ENCODE measurements around the gene ADAMTS10. TPM values are rescaled to one million over a fixed set of nuclear protein-coding genes. Genes with fewer than 3 reads are reported as not detected.

ADAMTS10 gene
- total RNA-seq: 109 TPM

DNA sequence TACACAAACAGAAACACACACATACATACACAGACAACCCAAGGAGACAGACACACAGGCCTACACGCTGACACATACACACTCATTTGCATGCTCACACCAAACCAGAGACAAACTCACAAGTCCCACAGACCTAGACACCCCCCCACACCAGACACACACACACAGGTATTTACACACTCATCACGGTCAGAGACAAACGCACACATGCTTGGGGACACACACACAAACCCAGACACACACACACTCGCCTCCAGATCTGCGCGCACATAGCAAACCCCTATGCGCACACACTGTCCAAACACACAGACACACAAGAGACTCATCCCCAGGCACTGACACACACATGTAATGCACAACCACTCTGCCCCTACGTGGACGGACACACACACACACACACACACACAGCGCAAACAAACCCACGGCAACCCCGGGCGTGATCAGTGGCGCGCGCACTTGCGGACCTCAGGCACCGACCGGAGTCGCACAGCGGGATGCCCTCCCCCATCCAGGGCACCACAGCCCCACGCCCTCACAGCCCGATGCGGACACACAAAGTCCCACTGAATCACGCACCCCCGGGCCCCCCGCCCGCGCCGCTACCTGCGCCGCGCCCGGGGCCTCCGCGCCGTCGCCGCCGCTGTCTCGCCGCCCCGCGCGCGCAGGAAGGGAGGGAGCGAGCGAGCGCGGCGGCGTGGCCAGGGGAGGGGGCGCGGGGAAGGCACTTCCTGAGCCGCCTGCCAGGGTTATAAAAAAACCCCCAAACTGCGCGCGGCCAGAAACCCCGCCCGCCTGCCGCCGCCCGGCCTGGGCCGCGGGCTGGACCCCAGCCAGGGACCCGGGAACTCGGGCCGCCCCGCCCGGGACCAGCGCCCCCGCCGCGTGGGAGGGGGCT is at the start of gene ADAMTS10:
ADAMTS10 (minus strand) TSS at position 675 of the 895 bp plus-strand sequence. CDS start 5,005 bp downstream, outside the sequence.

DNA sequence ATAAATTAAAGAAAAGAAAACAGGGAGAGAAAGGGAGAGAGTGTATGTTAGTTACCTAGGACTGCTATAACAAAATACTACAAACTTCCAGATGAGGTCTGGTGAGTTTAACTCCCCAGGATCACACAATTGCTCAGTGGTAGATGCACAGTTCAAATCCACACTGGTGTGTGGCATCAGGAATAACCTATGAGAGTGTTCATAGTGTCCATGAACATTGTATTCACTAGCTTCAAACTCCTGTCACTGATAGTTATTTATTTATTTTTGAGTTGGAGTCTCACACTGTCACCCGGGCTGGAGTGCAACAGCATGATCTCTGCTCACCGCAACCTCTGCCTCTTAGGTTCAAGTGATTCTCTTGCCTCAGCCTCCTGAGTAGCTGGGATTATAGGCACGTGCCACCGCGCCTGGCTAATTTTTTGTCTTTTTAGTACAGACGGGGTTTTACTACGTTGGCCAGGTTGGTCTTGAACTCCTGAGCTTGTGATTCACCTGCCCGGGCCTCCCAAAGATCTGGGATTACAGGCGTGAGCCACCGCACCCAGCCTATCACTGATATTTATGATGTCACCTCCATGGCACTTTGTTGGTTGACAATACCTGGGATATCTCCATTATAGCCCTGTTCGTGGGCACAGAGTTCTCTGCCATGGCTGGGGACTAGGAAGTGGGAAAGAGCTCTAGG is 19.6 kb upstream of the ADAMTS10 start, which contains the start of gene NFILZ:
NFILZ (plus strand) TSS at position 638 of the 688 bp plus-strand sequence. CDS start 46,133 bp downstream, outside the sequence.

GRCh38 chr19:8577247-8577646 is 33.3 kb downstream of the ADAMTS10 start, which contains the start of gene MYO1F:
Gene MYO1F (minus strand): TSS chr19:8577442. CDS start chr19:8577309, 133 bp downstream.

Other genes starting within 250 kb of the ADAMTS10 start
- gene ANGPTL4, start 246.6 kb downstream of the ADAMTS10 start, total RNA-seq: 2.4 TPM
- 112 TPM for gene RAB11B, start 220.4 kb downstream of the ADAMTS10 start, total RNA-seq
- 47.7 TPM for gene MARCHF2, start 197.4 kb downstream of the ADAMTS10 start, total RNA-seq
- gene HNRNPM, start 165.7 kb downstream of the ADAMTS10 start, total RNA-seq: 130 TPM
- 0.66 TPM for gene PRAM1, start 108.1 kb downstream of the ADAMTS10 start, total RNA-seq
- 19.9 TPM for gene ZNF414, start 96.5 kb downstream of the ADAMTS10 start, total RNA-seq
- 6.7 TPM for gene MYO1F, start 33.3 kb downstream of the ADAMTS10 start, total RNA-seq
- not detected for gene NFILZ, start 19.9 kb upstream of the ADAMTS10 start, total RNA-seq
- not detected for gene ACTL9, start 88.1 kb upstream of the ADAMTS10 start, total RNA-seq
- not detected for gene OR2Z1, start 110.9 kb upstream of the ADAMTS10 start, total RNA-seq
- 54.4 TPM for gene ZNF558, start 221.6 kb upstream of the ADAMTS10 start, total RNA-seq
- gene MBD3L1, start 221.7 kb upstream of the ADAMTS10 start, total RNA-seq: not detected

Data from camera-type eye (tissue), 1 donor.